Tibial nerve (tissue), 4 donors: ENCODE measurements around the gene EXOSC3. TPM values are rescaled to one million over a fixed set of nuclear protein-coding genes. Genes with fewer than 3 reads are reported as not detected.
A peak's percentile ranks its signal among the peaks of the same experiment; 100 is the strongest.
"Not testable (repeated sequence)": the region's sequence is repeated elsewhere in the genome, so short reads cannot be mapped to it uniquely, and the experiment has no call there.

Experiments
- DNase-seq, 2 donors: peaks; one replicate each; pipeline ENCODE4 v3.0.0-alpha.2; 2019; ENCODE audit warnings: low spot score in 2 of 2
- H3K27ac ChIP-seq, 4 donors: fragments of 200-600 bp; sonication (generic) in 3 of 4; one replicate each; pipeline ENCODE4 v1.5.1; 2017 to 2019; ENCODE audit warnings: mild to moderate bottlenecking in 1 of 4
- H3K27me3 ChIP-seq, 2 donors: fragments of 200-600 bp; sonication (generic) in 1 of 2; one replicate each; pipeline versions ENCODE4 v1.5.1 to v1.6.0; 2017 to 2019
- H3K36me3 ChIP-seq, 3 donors: fragments of 200-600 bp; sonication (generic); one replicate each; pipeline ENCODE4 v1.5.1; 2018 to 2019
- H3K4me1 ChIP-seq, 4 donors: fragments of 200-600 bp; sonication (generic) in 3 of 4; one replicate each; pipeline ENCODE4 v1.5.1; 2017 to 2019
- H3K4me3 ChIP-seq, 4 donors: fragments of 200-600 bp; sonication (generic) in 3 of 4; one replicate each; pipeline ENCODE4 v1.5.1; 2017 to 2019; ENCODE audit warnings: mild to moderate bottlenecking in 1 of 4, moderate library complexity in 1 of 4
- H3K9me3 ChIP-seq, 4 donors: fragments of 200-600 bp; sonication (generic) in 3 of 4; one replicate each; pipeline ENCODE4 v1.5.1; 2017 to 2019
- EP300 ChIP-seq, 2 donors: sonication (generic); formaldehyde crosslinking; IDR thresholded peaks; one replicate each; pipeline ENCODE4 v1.6.1; 2017; ENCODE audit warnings: antibody characterized with exemption in 2 of 2, mild to moderate bottlenecking in 1 of 2
- POLR2A ChIP-seq, 2 donors: fragments of 450-650 bp; IDR thresholded peaks; one replicate each; pipeline ENCODE4 v1.6.1; 2017; ENCODE audit warnings: antibody characterized with exemption in 2 of 2, mild to moderate bottlenecking in 2 of 2, moderate library complexity in 2 of 2
- WGBS, 2 donors: methylation state at CpG; one replicate each; pipeline ENCODE4 v1.1.5; 2018; 5-methylcytosine and 5-hydroxymethylcytosine counted together
- total RNA-seq, 4 donors: library from RNA; depleted of rRNA; stranded (reverse); fragments of >200 nt; gene quantifications; one replicate each; pipeline ENCODE4 v1.1.0, GENCODE V29; 2016
- TF ChIP-seq, protein P1 (sequence below), 5 experiments: fragments of 200-600 bp in 3 of 5; fragments of 450-650 bp in 2 of 5; sonication (generic) in 3 of 5; IDR thresholded peaks; one replicate each; pipeline ENCODE4 v1.5.1; 2016 to 2019; ENCODE audit warnings: antibody characterized with exemption in 5 of 5, mild to moderate bottlenecking in 3 of 5, moderate library complexity in 2 of 5

EXOSC3 gene
- total RNA-seq, 4 donors from 2014 or later = 23.4 to 59.9 (median 39.3) TPM

DNA sequence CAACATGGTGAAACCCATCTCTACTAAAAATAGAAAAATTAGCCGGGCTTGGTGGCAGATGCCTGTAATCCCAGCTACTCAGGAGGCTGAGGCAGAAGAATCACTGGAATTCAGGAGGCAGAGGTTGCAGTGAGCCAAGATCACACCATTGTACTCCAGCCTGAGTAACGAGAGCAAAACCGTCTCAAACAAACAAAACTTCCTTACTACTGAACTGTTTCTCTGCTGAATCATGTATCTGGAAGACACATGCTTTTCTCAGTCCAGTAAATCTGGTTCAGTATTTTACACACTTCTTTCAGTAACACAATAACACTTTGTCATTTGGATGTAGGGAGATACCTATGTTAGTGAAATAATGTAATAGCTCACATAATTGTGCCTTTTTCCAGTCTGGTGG is 23.4 kb downstream of the EXOSC3 start:
- H3K36me3 ChIP-seq = peaks cover 0 to 18% (median 0%) of the 10 kb centered on the region in 3 donors
- no peak overlapping the region for H3K27ac ChIP-seq
- DNase-seq = no peak
- H3K27me3 ChIP-seq = no peaks in the 10 kb centered on the region
- no peaks in the 10 kb centered on the region for H3K9me3 ChIP-seq
- 39 to 53% methylated on average over 3 of the region's 3 CpGs for WGBS, 2 donors
- no peak overlapping the region for H3K4me3 ChIP-seq
- TF ChIP-seq EP300 (IDR thresholded peaks at IDR 0.05) = no peak
- TF ChIP-seq POLR2A (IDR thresholded peaks at IDR 0.05) = no peak
- TF ChIP-seq, protein P1, sequence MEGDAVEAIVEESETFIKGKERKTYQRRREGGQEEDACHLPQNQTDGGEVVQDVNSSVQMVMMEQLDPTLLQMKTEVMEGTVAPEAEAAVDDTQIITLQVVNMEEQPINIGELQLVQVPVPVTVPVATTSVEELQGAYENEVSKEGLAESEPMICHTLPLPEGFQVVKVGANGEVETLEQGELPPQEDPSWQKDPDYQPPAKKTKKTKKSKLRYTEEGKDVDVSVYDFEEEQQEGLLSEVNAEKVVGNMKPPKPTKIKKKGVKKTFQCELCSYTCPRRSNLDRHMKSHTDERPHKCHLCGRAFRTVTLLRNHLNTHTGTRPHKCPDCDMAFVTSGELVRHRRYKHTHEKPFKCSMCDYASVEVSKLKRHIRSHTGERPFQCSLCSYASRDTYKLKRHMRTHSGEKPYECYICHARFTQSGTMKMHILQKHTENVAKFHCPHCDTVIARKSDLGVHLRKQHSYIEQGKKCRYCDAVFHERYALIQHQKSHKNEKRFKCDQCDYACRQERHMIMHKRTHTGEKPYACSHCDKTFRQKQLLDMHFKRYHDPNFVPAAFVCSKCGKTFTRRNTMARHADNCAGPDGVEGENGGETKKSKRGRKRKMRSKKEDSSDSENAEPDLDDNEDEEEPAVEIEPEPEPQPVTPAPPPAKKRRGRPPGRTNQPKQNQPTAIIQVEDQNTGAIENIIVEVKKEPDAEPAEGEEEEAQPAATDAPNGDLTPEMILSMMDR (IDR thresholded peaks at IDR 0.05) = no peak
- no peaks in the 10 kb centered on the region for H3K4me1 ChIP-seq

DNA sequence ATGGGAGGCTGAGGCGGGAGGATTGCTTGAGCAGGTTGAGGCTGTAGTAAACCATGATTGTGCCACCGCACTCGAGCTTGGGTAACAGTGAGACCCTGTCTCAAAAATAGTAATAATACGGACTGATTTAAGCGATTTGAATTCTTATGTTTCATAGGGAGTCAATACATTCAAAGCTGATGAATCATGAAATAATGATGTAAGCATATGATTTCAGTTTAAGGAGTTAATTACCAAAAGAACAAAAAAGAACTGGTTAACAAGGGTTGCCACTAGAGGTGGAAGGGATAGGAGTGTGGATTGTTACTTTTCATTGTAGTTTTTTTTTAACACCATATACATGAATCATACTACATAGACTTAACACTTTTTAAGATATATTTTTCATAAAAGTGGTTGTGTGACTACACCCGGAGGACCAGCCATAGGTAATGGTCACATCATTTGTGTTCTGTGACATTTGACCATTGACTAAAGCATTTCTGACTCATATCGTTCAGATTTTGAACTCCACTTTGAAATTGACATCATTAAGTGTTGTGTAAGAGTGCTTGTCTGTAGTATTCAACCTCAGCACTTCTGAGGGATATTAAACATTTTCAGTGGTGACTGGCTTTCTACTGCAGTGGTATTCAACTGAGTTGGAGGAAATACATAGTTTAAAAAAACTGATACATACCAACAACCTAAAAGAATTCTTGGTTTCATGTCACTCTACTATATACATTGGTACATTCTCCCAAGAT is 24.3 kb downstream of the EXOSC3 start:
- 87% methylated on average over 7 of the region's 7 CpGs for WGBS, 2 donors
- no peak overlapping the region for H3K4me3 ChIP-seq
- no peaks in the 10 kb centered on the region for H3K27me3 ChIP-seq
- no peak overlapping the region for H3K27ac ChIP-seq
- DNase-seq = no peak
- TF ChIP-seq, protein P1 (IDR thresholded peaks at IDR 0.05) = no peak
- TF ChIP-seq EP300 (IDR thresholded peaks at IDR 0.05) (no peak), POLR2A (IDR thresholded peaks at IDR 0.05) (no peak)
- H3K4me1 ChIP-seq = no peaks in the 10 kb centered on the region
- H3K36me3 ChIP-seq = peaks cover 0 to 18% (median 0%) of the 10 kb centered on the region in 3 donors
- no peaks in the 10 kb centered on the region for H3K9me3 ChIP-seq

DNA sequence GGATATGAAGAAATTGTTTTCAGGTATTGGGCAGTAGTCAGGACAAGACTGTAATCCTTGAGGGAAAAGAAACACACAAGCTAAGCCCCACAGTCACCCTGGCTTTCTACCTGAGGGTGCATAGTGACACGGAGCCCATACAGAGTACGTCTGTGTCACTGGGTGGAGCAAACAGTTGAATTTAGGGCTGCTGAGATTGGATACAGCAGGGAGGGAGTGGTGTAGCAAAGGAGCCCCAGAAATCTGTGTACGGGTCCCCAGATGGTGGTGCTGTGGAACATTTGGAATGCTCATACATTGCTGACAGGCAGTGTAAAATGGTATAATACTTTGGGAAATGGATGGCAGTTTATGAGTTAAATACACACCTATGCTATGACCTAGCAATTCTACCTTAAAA is 26.1 kb downstream of the EXOSC3 start:
- TF ChIP-seq POLR2A (IDR thresholded peaks at IDR 0.05) = no peak
- Histone ChIP-seq H3K4me3 (no peak overlapping the region), H3K9me3 (no peaks in the 10 kb centered on the region), H3K4me1 (peaks cover 0 to 10% (median 3%) of the 10 kb centered on the region in 4 donors), H3K27ac (no peak overlapping the region), H3K27me3 (no peaks in the 10 kb centered on the region), H3K36me3 (peaks cover 0 to 7% (median 0%) of the 10 kb centered on the region in 3 donors)
- 76 to 77% methylated on average over 3 of the region's 3 CpGs for WGBS, 2 donors
- no peak for DNase-seq

DNA sequence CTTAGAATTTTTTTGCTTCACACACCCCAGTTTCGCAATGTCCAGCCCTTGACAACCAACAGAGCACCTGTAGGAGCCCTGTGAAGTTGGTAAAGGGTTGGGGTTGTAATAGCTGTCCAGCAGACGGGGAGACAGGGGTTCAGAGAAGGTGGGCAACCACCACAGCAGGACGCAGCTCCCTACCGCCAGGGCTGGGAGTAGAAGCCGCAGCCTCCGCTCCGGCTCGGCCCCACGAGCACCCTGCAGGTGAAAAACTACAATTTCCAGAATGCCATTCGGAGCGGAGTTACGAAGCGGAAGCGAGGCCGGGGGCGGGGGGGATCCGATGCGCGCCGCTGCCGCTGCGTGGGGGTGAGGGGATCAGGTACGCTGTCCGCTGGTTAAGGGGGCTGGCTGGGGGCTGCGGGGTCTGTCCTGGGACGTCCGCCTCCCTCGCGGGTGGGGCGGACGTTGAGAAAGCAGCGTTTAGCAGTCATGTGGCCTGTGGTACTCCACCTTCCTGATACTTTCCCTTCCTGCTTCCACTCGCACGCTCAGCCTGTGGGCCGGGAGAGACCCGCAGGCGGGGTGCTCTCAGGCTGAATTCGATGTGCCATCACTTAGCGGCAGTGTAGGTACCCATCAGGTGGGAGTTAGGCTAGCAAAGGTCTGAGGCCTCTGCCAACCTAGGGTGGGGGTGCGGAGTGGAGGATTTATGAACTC is 31.2 kb downstream of the EXOSC3 start, which contains the start of gene TRMT10B:
TRMT10B (plus strand) TSS at position 317 of the 702 bp plus-strand sequence. CDS start 8,127 bp downstream, outside the sequence.
- 4 to 5% methylated on average over 26 to 40 of the region's 40 CpGs for WGBS, 2 donors
- Histone ChIP-seq H3K36me3 (peaks cover 0 to 4% (median 0%) of the 10 kb centered on the region in 3 donors), H3K4me3 (peak within 1 kb of the TSS; percentile 72 to 76 (median 73)), H3K4me1 (peaks cover 0 to 17% (median 3%) of the 10 kb centered on the region in 4 donors), H3K27ac (peak within 1 kb of the TSS; percentile 68 to 93 (median 79)), H3K9me3 (no peaks in the 10 kb centered on the region), H3K27me3 (no peaks in the 10 kb centered on the region)
- DNase-seq = peak; percentile 23 to 41
- TF ChIP-seq, protein P1 (IDR thresholded peaks at IDR 0.05) = no peak
- peak in 1 of 2 donors; percentile 17 for TF ChIP-seq EP300 (IDR thresholded peaks at IDR 0.05)
- TF ChIP-seq POLR2A (IDR thresholded peaks at IDR 0.05) = peak in 1 of 2 donors; percentile 20

DNA sequence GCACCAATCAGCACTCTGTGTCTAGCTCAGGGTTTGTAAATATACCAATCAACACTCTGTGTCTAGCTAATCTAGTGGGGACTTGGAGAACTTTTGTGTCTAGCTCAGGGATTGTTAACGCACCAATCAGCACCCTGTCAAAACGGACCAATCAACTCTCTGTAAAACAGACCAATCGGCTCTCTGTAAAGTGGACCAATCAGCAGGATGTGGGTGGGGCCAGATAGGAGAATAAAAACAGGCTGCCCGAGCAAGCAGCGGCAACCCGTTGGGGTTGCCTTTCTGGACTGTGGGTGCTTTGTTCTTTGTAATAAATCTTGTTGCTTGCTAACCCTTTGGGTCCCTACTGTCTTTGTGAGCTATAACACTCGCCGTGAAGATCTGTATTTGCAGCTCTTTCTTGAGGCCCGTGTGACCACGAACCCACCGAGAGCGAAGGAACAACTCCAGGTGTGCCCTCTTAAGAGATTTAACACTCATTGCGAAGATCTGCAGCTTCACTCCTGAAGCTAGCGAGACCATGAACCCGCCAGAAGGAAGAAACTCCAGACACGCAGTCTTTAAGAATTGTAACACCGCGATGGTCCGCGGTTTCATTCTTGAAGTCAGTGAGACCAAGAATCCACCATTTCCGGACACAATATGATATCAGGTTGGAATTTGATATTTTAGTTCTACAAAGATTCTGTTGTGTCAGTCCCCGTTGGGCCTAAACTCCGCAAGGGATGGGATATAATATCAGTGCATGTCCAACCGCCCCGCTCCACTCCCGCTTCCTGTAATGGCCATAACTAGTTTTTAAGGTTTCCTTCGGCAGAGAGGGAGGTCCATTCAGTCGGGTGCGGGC is 32.0 kb downstream of the EXOSC3 start:
- WGBS, 2 donors = 87 to 90% methylated on average over 29 of the region's 29 CpGs
- H3K27me3 ChIP-seq = no peaks in the 10 kb centered on the region
- no peaks in the 10 kb centered on the region for H3K9me3 ChIP-seq
- H3K4me1 ChIP-seq = peaks cover 0 to 17% (median 3%) of the 10 kb centered on the region in 4 donors
- TF ChIP-seq POLR2A (IDR thresholded peaks at IDR 0.05) = no peak
- TF ChIP-seq, protein P1 (IDR thresholded peaks at IDR 0.05) = no peak
- no peak for TF ChIP-seq EP300 (IDR thresholded peaks at IDR 0.05)
- peak overlapping the region in 3 of 4 donors; percentile 78 to 93 (median 80) for H3K27ac ChIP-seq
- H3K36me3 ChIP-seq = peaks cover 0 to 4% (median 0%) of the 10 kb centered on the region in 3 donors
- DNase-seq = no peak
- H3K4me3 ChIP-seq = peak overlapping the region; percentile 72 to 76 (median 73)

DNA sequence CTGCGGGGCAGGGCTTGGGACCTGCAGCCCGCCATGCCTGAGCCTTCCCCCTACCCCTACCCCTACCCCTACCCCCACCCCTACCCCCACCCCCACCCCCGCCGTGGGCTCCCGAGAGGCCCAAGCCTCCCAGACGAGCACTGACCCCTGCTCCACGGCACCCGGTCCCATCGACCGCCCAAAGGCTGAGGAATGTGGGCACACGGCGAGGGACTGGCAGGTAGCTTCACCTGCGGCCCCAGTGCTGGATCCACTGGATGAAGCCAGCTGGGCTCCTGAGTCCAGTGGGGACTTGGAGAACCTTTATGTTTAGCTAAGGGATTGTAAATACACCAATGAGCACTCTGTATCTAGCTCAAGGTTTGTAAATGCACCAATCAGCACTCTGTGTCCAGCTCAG is 32.8 kb downstream of the EXOSC3 start:
- H3K4me1 ChIP-seq = peaks cover 0 to 17% (median 3%) of the 10 kb centered on the region in 4 donors
- not testable (repeated sequence) for H3K36me3 ChIP-seq, DNase-seq, H3K4me3 ChIP-seq, H3K27ac ChIP-seq, H3K9me3 ChIP-seq, H3K27me3 ChIP-seq
- WGBS, 2 donors = 86 to 90% methylated on average over 12 to 13 of the region's 13 CpGs

DNA sequence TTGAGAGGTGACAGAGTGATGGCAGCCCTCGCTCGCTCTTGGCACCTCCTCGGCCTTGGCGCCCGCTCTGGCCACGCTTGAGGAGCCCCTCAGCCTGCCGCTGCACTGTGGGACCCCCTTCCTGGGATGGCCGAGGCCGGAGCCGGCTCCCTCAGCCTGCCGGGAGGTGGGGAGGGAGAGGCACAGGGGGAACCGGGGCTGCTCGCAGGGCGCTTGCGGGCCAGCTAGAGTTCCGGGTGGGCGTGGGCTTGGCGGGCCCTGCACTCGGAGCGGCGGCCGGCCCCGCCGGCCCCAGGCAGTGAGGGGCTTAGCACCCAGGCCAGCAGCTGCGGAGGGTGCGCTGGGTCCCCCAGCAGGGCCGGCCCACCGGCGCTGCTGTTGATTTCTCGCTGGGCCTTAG is 33.2 kb downstream of the EXOSC3 start:
- H3K27me3 ChIP-seq, H3K27ac ChIP-seq: not testable (repeated sequence)
- 93 to 96% methylated on average over 13 to 30 of the region's 30 CpGs for WGBS, 2 donors

More for the DNA sequence above, 33.2 kb downstream of the EXOSC3 start:
- H3K36me3 ChIP-seq, H3K4me3 ChIP-seq, DNase-seq, H3K9me3 ChIP-seq: not testable (repeated sequence)
- peaks cover 0 to 17% (median 3%) of the 10 kb centered on the region in 4 donors for H3K4me1 ChIP-seq
